PC-3 (cell line): ENCODE results near the gene ABCC8.

Experiments used
- EZH2 ChIP-seq: fragments of 300-600 bp; sonication (generic); IDR thresholded peaks from one replicate; pipeline ENCODE4 v1.6.1; 2017; ENCODE audit warnings: antibody characterized with exemption, mild to moderate bottlenecking, low read length; ENCODE audit not compliant: unreplicated experiment
- EZH2phosphoT487 ChIP-seq: fragments of 300-600 bp; sonication (generic); IDR thresholded peaks from 2 replicates; pipeline ENCODE4 v1.6.1; 2018; ENCODE audit warnings: mild to moderate bottlenecking, antibody characterized with exemption, low read length, borderline replicate concordance
- TF ChIP-seq, protein P1 (sequence below): fragments of 300-600 bp; sonication (generic); conservative IDR thresholded peaks from 2 replicates; pipeline ENCODE4 v1.5.1; 2017; ENCODE audit warnings: antibody characterized with exemption, low read depth, mild to moderate bottlenecking, low read length

DNA sequence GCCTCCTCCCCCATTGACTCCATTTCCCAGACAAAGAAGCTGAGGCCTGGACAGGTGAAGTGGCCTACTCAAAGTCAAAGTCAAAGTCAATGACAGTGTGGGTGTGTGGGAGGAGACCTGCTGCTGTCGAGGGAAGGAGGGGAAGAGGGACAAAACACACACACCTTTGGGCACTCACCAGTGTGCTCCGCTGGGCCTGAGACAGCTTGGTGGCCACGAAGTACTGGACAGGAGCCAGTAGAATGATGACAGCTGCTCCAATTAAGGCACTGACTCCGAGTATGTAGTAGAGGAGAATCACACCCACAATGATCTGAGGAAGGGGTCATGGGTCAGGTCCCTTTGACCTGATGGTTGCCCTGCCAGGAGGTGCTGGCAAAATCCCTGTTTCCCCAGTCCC lies 33.6 kb downstream of the ABCC8 start:
- TF ChIP-seq EZH2 (no peak), EZH2phosphoT487 (no peak)
- TF ChIP-seq, protein P1, sequence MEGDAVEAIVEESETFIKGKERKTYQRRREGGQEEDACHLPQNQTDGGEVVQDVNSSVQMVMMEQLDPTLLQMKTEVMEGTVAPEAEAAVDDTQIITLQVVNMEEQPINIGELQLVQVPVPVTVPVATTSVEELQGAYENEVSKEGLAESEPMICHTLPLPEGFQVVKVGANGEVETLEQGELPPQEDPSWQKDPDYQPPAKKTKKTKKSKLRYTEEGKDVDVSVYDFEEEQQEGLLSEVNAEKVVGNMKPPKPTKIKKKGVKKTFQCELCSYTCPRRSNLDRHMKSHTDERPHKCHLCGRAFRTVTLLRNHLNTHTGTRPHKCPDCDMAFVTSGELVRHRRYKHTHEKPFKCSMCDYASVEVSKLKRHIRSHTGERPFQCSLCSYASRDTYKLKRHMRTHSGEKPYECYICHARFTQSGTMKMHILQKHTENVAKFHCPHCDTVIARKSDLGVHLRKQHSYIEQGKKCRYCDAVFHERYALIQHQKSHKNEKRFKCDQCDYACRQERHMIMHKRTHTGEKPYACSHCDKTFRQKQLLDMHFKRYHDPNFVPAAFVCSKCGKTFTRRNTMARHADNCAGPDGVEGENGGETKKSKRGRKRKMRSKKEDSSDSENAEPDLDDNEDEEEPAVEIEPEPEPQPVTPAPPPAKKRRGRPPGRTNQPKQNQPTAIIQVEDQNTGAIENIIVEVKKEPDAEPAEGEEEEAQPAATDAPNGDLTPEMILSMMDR: no peak
